Chondrocyte (in vitro differentiated cells): Measurements from ENCODE around the gene DEDD. TPM values are rescaled to one million over a fixed set of nuclear protein-coding genes. Genes with fewer than 3 reads are reported as not detected.
A peak's percentile ranks its signal among the peaks of the same experiment; 100 is the strongest.

Source experiments
- DNase-seq: peaks from one replicate; pipeline ENCODE4 v3.0.0; 2021; ENCODE audit warnings: mixed read lengths, low spot score
- H3K27ac Mint-ChIP-seq: one replicate; pipeline ENCODE4 v1.8.0; 2021; ENCODE audit warnings: mild to moderate bottlenecking, moderate library complexity, mixed read lengths; ENCODE audit not compliant: unreplicated experiment
- H3K27me3 Mint-ChIP-seq: 2 replicates; pipeline ENCODE4 v1.8.0; 2021; ENCODE audit warnings: low read depth, mixed read lengths
- H3K36me3 Mint-ChIP-seq: 2 replicates; pipeline ENCODE4 v1.8.0; 2021; ENCODE audit warnings: low read depth, mixed read lengths
- H3K4me1 Mint-ChIP-seq: 2 replicates; pipeline ENCODE4 v1.8.0; 2021; ENCODE audit warnings: low read depth, mild to moderate bottlenecking, mixed read lengths
- H3K4me3 Mint-ChIP-seq: one replicate; pipeline ENCODE4 v1.8.0; 2021; ENCODE audit warnings: mild to moderate bottlenecking, moderate library complexity, mixed read lengths; ENCODE audit not compliant: unreplicated experiment
- H3K9me3 Mint-ChIP-seq: 2 replicates; pipeline ENCODE4 v1.8.0; 2021; ENCODE audit warnings: low read depth, mixed read lengths
- total RNA-seq: library from RNA; stranded (reverse); gene quantifications from 3 replicates; pipeline ENCODE4 v1.2.1, GENCODE V29; 2021
- TF ChIP-seq, protein P1 (sequence below): fragments of 200-600 bp; sonication (generic); IDR thresholded peaks from 2 replicates; pipeline ENCODE4 v1.5.0; 2021; ENCODE audit warnings: antibody characterized with exemption, mild to moderate bottlenecking, moderate library complexity

Gene DEDD
- total RNA-seq, 1 donor from 2014 or later, result 36.7 TPM

DNA sequence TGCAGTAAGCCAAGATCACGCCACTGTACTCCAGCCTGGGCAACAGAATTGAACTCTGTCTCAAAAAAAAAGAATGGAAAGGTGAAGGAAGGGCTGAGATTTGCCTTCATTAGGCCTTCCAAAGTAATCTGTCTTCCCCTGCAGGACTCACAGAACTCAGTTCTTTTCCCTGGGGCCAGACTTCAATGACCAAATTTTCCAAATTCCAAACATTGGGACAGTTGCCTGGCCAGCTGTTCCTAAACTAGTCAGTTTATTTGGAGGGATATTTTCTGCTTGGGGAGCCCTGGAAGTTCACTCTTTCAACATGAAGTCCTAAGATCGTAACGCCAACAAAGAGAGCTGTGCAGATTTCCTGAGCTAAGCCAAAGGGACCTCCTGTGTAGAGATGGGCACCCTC, 5.4 kb upstream of the DEDD start:
- TF ChIP-seq, protein P1, sequence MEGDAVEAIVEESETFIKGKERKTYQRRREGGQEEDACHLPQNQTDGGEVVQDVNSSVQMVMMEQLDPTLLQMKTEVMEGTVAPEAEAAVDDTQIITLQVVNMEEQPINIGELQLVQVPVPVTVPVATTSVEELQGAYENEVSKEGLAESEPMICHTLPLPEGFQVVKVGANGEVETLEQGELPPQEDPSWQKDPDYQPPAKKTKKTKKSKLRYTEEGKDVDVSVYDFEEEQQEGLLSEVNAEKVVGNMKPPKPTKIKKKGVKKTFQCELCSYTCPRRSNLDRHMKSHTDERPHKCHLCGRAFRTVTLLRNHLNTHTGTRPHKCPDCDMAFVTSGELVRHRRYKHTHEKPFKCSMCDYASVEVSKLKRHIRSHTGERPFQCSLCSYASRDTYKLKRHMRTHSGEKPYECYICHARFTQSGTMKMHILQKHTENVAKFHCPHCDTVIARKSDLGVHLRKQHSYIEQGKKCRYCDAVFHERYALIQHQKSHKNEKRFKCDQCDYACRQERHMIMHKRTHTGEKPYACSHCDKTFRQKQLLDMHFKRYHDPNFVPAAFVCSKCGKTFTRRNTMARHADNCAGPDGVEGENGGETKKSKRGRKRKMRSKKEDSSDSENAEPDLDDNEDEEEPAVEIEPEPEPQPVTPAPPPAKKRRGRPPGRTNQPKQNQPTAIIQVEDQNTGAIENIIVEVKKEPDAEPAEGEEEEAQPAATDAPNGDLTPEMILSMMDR, result no peak
- DNase-seq, result no peak
- Mint-ChIP-seq H3K4me1 (no peaks in the 10 kb centered on the region), H3K4me3 (no peak overlapping the region), H3K27me3 (no peaks in the 10 kb centered on the region), H3K27ac (no peak overlapping the region), H3K36me3 (no peaks in the 10 kb centered on the region), H3K9me3 (no peaks in the 10 kb centered on the region)

DNA sequence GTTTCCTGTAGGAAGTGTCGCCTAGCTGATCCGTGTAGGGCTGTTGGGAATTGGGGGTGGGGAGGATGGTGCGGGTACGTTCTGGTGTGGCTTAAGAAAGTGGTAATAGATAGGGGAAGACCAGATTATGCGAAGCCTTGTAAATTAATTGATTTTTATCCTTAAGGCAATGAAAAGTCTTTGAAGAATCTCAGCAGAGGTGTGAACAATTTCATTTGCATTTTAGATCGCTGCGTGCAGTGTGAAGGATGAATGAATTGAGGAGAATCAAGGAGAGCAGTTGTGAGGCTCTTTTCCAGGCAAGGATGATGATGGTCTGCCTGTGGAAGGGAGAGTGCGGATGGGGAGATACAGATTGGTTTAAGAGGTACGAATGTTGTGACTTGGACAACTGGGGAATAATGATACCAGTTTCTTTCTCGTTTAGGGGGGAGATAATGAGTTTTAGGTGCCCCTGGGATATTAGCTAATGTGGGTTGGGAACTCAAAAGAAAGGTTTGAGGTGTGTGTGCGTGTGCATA, 813 bp upstream of the DEDD start:
- Mint-ChIP-seq H3K9me3 (no peaks in the 10 kb centered on the region), H3K27ac (no peak overlapping the region), H3K4me1 (peaks cover 26% of the 10 kb centered on the region), H3K36me3 (peaks cover 4% of the 10 kb centered on the region), H3K27me3 (no peaks in the 10 kb centered on the region), H3K4me3 (no peak overlapping the region)
- DNase-seq, result no peak
- TF ChIP-seq, protein P1, result no peak

DNA sequence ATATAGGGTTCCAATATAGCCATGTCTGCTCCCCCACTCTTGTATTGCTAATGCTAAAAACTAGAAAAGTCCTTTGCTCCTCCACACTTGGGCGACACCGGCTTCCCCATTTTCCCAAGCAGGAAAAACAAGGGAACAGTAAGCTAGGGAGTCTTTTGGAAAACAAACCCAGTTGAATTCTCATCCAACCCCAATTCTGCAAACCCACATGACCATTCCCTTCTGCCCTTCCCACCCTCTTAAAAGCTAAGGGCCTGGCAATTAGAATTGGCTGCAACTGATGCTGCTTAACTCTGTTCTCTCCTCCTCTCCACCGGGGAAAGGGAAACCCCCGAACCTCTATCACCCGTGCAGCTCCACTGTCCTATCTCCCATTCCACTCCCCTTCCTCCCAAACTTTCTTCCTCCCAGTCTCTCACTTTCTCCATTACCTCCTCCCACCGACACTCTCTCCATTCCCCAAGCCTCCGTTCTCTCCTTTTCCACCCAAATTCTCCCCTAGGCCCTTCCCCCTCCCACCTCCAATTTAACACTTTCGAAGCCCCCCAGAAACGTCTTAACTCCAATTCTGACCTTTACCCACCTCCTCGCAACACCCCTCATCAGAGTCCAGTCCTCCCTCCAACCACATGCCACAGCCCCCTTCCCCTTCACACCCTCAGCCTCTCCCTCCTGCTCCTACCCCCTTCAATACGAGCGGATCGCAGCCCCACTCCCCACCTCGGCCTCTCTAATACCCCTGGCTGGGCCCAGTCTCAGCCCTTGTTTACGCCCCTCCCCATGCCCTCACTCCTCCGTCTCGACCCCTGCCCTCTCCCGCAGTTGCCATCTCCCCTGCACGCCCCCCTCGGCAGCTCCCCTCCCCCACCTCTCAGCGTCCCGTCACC, 701 bp downstream of the DEDD start:
- Mint-ChIP-seq H3K9me3 (no peaks in the 10 kb centered on the region), H3K4me1 (peaks cover 33% of the 10 kb centered on the region), H3K27ac (no peak overlapping the region), H3K27me3 (no peaks in the 10 kb centered on the region), H3K4me3 (no peak overlapping the region), H3K36me3 (peaks cover 11% of the 10 kb centered on the region)
- no peak for DNase-seq
- TF ChIP-seq, protein P1, result no peak

- no peak for DNase-seq
- TF ChIP-seq, protein P1, result no peak
- Mint-ChIP-seq H3K9me3 (no peaks in the 10 kb centered on the region), H3K4me1 (peaks cover 36% of the 10 kb centered on the region), H3K27me3 (no peaks in the 10 kb centered on the region), H3K36me3 (peaks cover 19% of the 10 kb centered on the region), H3K27ac (peak overlapping the region; percentile 6), H3K4me3 (no peak overlapping the region)
Observed at GRCh38 chr1:161130266-161130665, 2.2 kb downstream of the DEDD start.

DNA sequence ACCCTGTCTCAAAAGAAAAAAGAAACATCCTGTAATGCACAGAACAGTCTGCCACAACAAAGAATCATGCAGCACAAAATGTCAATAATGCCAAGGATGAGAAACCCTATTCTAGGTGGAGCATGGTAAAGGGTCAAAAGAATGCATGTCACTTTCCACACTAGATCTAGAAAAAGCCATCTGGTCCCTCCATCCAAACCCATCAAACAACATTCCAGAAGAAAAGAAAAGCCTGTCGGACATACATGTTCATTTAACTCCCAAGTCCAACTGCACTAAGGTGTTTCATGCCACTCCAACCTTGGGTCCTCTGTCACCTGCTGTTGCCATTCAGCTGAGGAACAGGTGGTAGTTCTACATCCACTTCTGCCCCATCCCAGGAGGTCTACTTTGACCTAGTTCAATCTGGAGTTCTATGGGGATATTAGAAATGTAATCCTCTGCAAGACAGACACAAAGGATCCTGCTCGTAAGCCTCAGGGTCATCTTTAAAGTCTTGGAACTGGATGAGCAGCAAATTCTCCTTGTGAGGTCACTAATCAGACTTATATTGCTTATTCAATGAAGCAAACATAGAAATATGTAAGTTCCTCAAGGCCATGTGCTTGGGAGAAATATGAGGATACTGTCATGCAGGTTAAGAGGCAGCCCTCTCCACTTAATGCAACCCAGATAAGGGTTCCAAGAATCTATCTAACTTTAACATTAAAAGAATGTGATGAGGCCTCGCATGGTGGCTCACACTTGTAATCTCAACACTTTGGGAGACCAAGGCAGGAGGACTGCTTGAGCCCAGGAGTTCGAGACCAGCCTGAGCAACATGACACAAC, 3.7 kb downstream of the DEDD start:
- peaks cover 22% of the 10 kb centered on the region for H3K36me3 Mint-ChIP-seq
- H3K4me3 Mint-ChIP-seq, result no peak overlapping the region
- no peak overlapping the region for H3K27ac Mint-ChIP-seq
- TF ChIP-seq, protein P1, result no peak
- DNase-seq, result no peak
- peaks cover 36% of the 10 kb centered on the region for H3K4me1 Mint-ChIP-seq
- H3K9me3 Mint-ChIP-seq, result no peaks in the 10 kb centered on the region
- no peaks in the 10 kb centered on the region for H3K27me3 Mint-ChIP-seq
